Measurements from ENCODE around the gene CD83.
A peak's percentile ranks its signal among the peaks of the same experiment; 100 is the strongest.

CD83 gene

GRCh38 chr6:14100966-14101365, 16.6 kb upstream of the CD83 start:
- TF ChIP-seq, protein P1, sequence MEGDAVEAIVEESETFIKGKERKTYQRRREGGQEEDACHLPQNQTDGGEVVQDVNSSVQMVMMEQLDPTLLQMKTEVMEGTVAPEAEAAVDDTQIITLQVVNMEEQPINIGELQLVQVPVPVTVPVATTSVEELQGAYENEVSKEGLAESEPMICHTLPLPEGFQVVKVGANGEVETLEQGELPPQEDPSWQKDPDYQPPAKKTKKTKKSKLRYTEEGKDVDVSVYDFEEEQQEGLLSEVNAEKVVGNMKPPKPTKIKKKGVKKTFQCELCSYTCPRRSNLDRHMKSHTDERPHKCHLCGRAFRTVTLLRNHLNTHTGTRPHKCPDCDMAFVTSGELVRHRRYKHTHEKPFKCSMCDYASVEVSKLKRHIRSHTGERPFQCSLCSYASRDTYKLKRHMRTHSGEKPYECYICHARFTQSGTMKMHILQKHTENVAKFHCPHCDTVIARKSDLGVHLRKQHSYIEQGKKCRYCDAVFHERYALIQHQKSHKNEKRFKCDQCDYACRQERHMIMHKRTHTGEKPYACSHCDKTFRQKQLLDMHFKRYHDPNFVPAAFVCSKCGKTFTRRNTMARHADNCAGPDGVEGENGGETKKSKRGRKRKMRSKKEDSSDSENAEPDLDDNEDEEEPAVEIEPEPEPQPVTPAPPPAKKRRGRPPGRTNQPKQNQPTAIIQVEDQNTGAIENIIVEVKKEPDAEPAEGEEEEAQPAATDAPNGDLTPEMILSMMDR (IDR thresholded peaks at IDR 0.05; ENCODE audit: insufficient read depth, low read depth, low read length, missing control alignments): no peak
- no peak overlapping the region for H3K4me3 ChIP-seq (ENCODE audit: low read depth, low read length)
- DNase-seq (ENCODE audit: low read depth): no peak

- TF ChIP-seq, protein P1 (IDR thresholded peaks at IDR 0.05; ENCODE audit: insufficient read depth, low read depth, low read length, missing control alignments): no peak
- no peak for DNase-seq (ENCODE audit: low read depth)
- no peak overlapping the region for H3K4me3 ChIP-seq (ENCODE audit: low read depth, low read length)
These were observed 15.2 kb upstream of the CD83 start for GRCh38 chr6:14102383-14102782.

GRCh38 chr6:14105547-14105946, 12.0 kb upstream of the CD83 start:
- DNase-seq (ENCODE audit: low read depth): no peak
- TF ChIP-seq, protein P1 (IDR thresholded peaks at IDR 0.05; ENCODE audit: insufficient read depth, low read depth, low read length, missing control alignments): no peak
- no peak overlapping the region for H3K4me3 ChIP-seq (ENCODE audit: low read depth, low read length)

GRCh38 chr6:14107000-14107399, 10.6 kb upstream of the CD83 start:
- no peak for DNase-seq (ENCODE audit: low read depth)
- no peak overlapping the region for H3K4me3 ChIP-seq (ENCODE audit: low read depth, low read length)
- TF ChIP-seq, protein P1 (IDR thresholded peaks at IDR 0.05; ENCODE audit: insufficient read depth, low read depth, low read length, missing control alignments): no peak

GRCh38 chr6:14107711-14108494, 9.7 kb upstream of the CD83 start:
- TF ChIP-seq, protein P1 (IDR thresholded peaks at IDR 0.05; ENCODE audit: insufficient read depth, low read depth, low read length, missing control alignments): no peak

DNA sequence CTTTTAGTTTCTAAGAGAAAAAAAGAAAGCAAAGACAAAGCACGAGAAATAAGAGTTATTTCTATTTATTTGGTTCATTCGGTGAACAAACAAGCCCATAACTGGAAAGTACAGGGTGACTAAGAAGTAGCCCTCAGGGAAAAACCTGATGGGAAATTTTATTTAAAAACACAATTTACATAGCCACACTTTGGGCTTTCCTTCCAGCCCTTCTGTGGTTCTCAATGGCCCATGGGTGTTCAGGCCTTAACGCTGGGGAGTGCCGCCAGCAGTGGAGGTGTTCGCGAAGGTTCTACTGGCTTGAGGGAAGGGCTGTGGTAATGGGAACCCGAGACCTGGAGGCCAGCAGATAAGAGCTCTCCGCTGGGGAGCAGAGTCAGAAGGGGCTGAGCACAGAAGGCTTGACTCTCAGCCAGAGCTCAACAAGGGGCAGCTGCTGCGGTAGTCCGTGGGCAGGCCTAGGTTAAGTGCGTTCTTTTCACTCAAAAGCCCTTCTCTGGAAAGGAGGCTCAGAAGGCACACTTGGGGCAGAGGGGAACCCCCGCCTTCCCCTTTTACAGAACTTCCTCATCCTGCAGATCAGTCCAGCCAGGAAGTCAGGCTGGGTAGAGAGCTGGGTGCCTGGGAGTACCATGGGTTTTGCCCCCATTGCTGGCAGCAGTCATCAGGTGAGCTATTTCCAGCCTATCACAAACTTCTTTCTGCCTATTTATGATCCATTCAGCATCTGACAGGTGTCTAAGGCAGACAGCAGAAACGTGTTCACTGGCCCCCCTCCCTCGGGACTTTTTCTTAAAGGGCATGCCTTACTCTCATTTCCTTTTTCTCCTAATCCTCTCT, 8.8 kb upstream of the CD83 start:
- TF ChIP-seq, protein P1 (IDR thresholded peaks at IDR 0.05; ENCODE audit: insufficient read depth, low read depth, low read length, missing control alignments): no peak
- H3K4me3 ChIP-seq (ENCODE audit: low read depth, low read length): peak overlapping the region; percentile 27
- peak; percentile 90 for DNase-seq (ENCODE audit: low read depth)

More at GRCh38 chr6:14107711-14108494, 9.7 kb upstream of the CD83 start:
- DNase-seq (ENCODE audit: low read depth): no peak
- peak overlapping the region; percentile 15; the same call in 1 of the 2 replicates for H3K4me3 ChIP-seq (ENCODE audit: low read depth, low read length)

Measured in GM12865 (cell line).